ENCODE data around the gene SRSF9. TPM values are rescaled to one million over a fixed set of nuclear protein-coding genes. Genes with fewer than 3 reads are reported as not detected.

The SRSF9 gene
- total RNA-seq, 1 donor = 104 TPM

GRCh38 chr12:120438495-120439198 is 30.9 kb downstream of the SRSF9 start:
- no peak for DNase-seq (ENCODE audit: low read depth)
- peak overlapping the region; percentile 96 for H3K4me3 ChIP-seq (ENCODE audit: low read depth, low read length)
- TF ChIP-seq CTCF (IDR thresholded peaks at IDR 0.05; ENCODE audit: insufficient read depth, low read length) = no peak

- peak within 1 kb of the TSS; percentile 96 for H3K4me3 ChIP-seq (ENCODE audit: low read depth, low read length)
- DNase-seq (ENCODE audit: low read depth) = peak; percentile 97
- TF ChIP-seq CTCF (IDR thresholded peaks at IDR 0.05; ENCODE audit: insufficient read depth, low read length) = no peak
Observed at GRCh38 chr12:120437735-120438494, 31.6 kb downstream of the SRSF9 start, which contains the start of gene COX6A1. COX6A1 (plus strand) TSS chr12:120438113; CDS start chr12:120438127, 14 bp downstream.

- no peak for DNase-seq (ENCODE audit: low read depth)
- H3K4me3 ChIP-seq (ENCODE audit: low read depth, low read length) = no peak overlapping the region
- TF ChIP-seq CTCF (IDR thresholded peaks at IDR 0.05; ENCODE audit: insufficient read depth, low read length) = no peak
Observed at GRCh38 chr12:120432772-120433525, 36.6 kb downstream of the SRSF9 start.

- TF ChIP-seq CTCF (IDR thresholded peaks at IDR 0.05; ENCODE audit: insufficient read depth, low read length) = no peak
- no peak for DNase-seq (ENCODE audit: low read depth)
Observed at GRCh38 chr12:120429368-120429767, 40.2 kb downstream of the SRSF9 start.

GRCh38 chr12:120428597-120429229 is 40.8 kb downstream of the SRSF9 start:
- no peak overlapping the region for H3K4me3 ChIP-seq (ENCODE audit: low read depth, low read length)
- no peak for TF ChIP-seq CTCF (IDR thresholded peaks at IDR 0.05; ENCODE audit: insufficient read depth, low read length)
- no peak for DNase-seq (ENCODE audit: low read depth)

More at GRCh38 chr12:120429368-120429767, 40.2 kb downstream of the SRSF9 start:
- no peak overlapping the region for H3K4me3 ChIP-seq (ENCODE audit: low read depth, low read length)

- no peak overlapping the region for H3K4me3 ChIP-seq (ENCODE audit: low read depth, low read length)
- no peak for DNase-seq (ENCODE audit: low read depth)
- no peak for TF ChIP-seq CTCF (IDR thresholded peaks at IDR 0.05; ENCODE audit: insufficient read depth, low read length)
Observed at GRCh38 chr12:120425797-120426196, 43.8 kb downstream of the SRSF9 start.
